GM18861 (cell line): ENCODE measurements around the gene BUD31.
"Not testable (repeated sequence)": the region's sequence is repeated elsewhere in the genome, so short reads cannot be mapped to it uniquely, and the experiment has no call there.

Source experiments
- ATAC-seq: cut with Tn5 transposase; IDR thresholded peaks from one replicate; pipeline ENCODE4 v1.9.1; 2021; ENCODE audit not compliant: unreplicated experiment

BUD31 gene

DNA sequence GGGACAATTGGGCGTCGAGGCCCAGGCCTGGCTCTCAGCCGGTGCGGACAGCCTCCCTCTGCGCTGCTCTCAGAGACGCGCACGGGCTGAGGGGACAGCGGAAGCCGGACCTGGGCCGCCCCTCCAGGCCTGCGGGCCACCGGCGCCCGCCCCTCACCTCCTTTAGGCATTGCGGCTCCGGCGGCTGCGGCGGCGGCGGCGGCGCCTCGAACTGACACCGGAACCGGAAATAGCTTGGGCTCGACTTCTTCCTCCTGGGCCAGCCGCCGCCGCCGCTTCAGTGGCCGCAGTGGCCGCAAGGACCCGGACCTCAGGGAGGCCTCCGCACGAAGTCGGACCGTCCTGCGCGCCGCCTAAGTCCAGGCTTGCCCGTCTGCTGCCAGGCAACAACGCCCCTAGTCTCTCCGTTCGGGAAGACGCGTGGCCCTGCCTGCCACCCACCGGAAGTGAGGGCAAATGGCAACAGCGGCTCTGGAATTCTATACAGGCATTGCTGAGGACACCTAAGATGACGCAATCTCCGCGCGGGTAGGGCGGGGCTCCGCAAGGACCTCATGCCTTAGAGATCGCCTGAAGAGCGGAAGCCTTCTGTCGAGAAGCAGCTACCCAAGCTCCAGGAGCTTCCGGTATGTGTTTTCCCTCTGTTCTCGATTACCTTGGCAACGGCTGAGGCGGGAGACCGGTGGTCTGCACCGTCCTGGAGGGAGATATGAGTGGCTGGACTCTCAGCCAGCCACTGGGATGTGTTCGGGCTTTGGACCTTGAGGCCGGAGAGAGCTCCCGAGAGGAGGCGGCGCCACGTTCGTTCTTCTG is at the start of gene BUD31, which contains the start of gene PDAP1:
Gene BUD31 (plus strand): TSS at position 591 of the 813 bp plus-strand sequence. CDS start 2,124 bp downstream, outside the sequence.
Gene PDAP1 (minus strand): TSS at position 219 of the 813 bp plus-strand sequence. CDS start 49 bp downstream, at position 170.
- peak; percentile 75 for ATAC-seq

DNA sequence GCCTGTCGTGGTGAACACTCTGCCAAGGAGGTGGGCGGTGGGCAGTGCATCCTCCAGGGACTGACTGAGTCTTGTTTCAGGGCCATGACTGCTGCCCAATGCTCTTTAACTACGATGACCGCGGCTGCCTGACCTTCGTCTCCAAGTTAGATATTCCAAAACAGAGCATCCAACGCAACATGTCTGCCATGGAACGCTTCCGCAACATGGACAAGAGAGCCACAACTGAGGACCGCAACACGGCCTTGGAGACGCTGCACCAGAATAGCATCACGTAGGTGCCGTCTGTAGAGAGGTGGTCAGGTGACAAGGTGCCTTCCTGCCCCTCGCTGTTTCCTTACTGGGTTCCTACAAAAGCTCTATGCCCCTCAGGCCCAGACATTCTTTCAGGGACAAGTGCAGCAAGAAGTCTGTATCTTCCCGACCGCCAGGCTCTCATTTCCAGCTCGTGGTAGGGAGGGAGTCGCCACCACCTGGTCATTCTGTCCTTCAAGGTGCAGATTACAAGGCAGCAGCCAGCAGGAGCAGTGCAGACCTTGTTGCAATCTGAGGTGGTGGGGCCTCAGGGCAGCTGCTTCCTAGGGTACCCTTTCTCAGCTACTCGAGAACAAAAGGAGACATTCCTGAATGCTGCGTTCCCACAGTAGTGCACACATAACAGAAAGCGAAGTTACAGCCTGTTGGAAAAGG is 49.2 kb upstream of the BUD31 start:
- ATAC-seq, result no peak

DNA sequence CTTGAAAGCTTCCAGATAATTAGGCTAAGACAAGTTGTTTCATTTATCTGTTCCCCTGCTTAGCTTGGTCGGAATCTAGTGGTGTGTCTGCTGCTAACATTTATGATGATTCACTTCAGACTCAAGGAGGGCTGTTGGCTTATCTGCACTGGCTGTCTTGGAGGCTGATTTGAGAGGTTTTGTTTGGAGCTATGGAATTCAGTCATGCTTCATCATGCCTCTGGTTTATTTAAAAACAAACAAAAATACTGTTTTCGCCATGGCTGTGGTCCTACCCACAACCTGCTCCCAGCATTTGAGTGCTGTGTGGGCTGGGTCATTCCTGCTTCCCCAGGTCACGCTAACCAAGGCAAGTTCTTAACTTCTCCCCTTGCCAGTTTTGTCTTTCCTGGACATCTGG is 46.0 kb upstream of the BUD31 start:
- ATAC-seq, result no peak

DNA sequence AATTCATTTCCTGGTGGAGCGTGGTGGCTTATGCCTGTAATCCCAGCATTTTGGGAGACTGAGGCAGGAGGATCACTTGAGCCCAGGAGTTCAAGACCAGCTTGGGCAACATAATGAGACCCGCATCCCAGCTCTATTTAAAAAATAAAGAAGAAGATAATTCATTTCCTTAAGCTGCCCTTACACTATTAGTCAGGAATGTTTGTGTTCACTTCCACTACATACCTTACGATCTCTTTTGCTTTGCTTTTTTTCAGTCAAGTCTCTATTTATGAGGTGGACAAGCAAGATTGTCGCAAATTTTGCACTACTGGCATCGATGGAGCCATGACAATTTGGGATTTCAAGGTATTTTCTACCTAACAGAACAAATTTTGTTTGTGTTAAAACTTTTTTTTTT is 45.5 kb upstream of the BUD31 start:
- ATAC-seq, result no peak

DNA sequence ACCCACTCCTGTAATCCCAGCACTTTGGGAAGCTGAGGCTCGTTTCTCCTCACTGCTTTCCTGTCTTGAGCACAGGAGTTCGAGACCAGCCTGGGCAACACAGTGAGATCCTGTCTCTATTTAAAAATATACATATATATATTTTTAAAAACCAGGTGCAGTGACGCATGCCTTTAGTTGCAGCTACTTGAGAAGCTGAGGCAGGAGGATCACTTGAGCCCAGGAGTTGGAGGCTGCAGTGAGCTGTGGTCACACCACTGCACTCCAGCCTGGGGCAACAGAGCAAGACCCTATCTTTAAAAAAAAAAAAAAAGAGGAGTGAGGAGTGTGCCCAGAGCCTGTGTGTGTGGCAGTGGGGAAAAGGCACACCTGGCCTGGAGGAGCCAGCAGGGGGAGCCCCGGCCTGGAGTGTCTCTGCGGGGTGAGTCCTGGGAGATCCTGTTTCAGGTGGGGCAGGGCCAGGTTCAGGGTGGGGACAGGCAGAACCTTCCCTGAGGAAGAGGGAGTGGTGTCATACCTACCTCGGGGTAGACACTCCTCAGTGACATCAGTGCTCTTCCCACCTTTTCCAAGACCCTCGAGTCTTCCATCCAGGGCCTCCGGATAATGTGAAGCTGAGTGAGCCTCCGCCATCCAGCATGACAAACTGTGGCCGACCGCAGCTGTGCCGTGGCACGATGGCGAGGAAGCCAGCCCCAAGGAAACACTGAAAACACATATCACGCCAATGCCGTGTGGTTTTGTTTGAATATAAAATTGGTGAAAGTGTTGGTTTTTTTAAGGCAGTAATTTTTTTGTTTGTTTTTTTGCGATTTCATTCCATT is 43.2 kb upstream of the BUD31 start:
- ATAC-seq, result no peak

DNA sequence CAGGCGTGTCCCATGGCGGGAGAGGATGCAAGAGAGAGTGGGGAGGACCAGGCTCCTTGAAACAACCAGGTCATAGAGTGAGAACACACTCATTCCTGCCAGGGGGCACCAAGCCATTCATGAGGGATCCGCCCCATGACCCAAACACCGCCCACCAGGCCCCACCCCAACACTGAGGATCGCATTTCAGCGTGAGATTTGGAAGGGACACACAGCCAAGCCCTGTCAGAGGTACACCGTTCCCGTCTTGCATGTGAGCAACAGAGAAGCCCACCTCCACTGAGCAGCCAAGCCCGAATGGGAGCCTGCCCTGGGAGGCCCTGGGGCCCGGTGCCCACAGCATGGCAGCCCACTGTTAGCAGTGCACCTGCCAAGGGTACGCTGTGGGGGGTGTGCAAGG is 42.1 kb upstream of the BUD31 start:
- ATAC-seq, result no peak

DNA sequence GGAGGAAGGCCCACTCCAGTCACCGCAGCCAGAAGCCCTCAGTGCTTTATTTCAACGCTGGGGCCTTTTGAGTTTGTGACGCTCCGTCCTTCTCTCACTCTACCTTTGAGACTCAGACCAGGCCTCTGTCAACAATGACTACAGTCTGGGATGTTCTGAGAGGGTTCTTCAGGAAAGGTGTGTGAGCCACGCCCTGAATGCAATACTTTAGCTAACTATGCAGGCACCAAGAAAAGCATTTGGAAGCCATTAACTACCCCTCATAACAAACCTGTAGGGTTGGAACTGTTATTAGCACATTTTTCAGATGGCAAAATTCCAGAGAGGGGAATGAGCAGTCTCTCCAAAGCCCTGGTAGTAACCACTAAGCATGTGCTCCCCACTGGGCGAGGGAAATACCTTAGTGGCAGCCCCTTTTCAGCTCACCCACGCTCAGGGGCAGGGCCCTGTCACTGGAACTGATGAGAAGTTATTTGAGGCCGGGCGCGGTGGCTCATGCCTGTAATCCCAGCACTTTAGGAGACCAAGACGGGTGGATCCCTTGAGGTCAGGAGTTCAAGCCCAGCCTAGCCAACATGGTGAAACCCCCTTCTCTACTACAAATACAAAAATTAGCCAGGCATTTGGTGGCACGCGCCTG is 39.9 kb upstream of the BUD31 start:
- no peak for ATAC-seq

DNA sequence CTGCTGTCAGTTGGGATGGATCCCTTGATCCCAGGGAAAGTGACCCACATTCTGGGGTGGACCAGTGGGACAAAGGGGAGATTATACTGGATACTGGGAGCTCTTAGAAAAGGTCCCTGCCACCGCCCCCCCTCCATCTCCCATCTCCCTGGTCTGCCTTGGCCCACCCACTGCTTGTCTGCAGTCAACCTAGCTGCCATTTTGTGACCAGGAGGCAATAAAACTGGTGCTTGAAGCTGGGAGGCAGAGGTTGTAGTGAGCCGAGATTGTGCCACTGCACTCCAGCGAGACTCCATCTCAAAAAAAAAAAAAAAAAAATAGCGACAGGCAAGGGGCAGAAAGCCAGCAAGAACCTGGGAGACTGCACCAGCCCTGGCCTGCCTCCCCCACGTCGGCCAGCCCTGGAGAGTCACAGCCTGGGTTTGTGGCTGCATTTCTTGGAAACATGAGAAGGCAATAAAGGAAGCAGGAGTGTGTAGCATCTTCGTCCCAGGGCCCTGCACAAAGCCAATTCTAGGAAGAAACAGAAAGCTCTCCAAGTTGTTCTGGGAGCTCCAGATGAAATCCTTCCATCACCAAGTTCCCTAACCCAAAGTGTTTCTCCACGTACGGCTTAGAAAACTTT is 38.9 kb upstream of the BUD31 start:
- ATAC-seq, result no peak

DNA sequence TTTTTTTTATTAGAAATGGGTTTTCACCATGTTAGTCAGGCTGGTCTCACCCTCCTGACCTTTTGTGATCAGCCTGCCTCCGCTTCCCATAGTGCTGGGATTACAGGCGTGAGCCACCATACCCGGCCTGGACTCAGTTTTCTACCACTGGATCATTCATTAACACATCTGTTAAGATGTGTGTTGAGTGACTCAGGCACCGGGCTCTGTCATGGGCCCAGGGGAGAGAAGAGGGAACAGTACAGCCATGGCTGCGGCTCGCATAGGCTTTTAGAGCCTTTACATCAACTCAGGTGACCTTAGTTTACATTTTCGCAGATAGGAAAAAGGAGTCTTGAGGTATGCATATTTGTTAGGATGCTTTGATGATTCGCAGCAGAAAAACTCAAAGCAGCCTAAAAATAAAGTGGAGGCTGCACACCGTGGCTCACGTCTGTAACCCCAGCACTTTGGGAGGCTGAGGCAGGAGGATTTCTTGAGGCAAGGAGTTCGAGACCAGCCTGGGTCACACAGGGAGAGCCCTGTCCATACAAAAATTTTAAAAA is 37.3 kb upstream of the BUD31 start:
- ATAC-seq, result no peak

DNA sequence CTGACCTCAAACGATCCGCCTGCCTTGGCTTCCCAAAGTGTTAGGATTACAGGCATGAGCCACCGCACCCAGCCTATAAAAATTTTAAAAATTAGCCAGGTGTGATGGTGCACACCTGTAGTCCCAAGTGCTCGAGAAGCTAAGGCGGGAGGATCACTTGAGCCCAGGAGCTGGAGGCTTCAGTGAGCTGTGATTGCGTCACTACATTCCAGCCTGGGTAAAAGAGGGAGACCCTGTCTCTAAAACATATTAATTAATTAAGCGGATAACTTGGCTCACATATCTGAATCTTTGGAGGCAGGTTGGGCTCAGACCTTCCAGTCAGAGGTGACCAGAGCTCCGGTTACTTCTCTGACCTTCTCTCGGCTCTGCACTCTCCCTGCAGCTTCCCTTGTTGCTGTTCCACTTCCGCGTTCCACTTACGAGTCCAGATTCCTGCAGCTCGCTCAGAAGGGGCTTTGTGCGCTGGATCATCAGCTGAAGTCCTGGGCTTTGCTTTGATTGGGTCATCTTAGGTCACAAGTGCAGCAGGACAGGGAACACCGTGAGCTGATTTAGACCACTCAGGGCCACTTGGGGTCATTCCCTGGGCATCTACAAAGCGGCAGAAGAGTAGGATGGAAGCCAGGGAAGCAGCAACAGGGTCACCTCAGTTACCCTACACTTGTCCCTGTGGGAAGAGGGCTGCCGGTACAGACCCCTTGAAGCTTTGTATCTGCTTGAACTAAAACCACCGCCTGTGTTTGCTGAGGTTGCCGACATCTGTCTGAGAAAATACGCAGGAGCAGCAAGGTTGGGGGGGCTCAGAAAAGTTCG is 36.3 kb upstream of the BUD31 start:
- no peak for ATAC-seq

DNA sequence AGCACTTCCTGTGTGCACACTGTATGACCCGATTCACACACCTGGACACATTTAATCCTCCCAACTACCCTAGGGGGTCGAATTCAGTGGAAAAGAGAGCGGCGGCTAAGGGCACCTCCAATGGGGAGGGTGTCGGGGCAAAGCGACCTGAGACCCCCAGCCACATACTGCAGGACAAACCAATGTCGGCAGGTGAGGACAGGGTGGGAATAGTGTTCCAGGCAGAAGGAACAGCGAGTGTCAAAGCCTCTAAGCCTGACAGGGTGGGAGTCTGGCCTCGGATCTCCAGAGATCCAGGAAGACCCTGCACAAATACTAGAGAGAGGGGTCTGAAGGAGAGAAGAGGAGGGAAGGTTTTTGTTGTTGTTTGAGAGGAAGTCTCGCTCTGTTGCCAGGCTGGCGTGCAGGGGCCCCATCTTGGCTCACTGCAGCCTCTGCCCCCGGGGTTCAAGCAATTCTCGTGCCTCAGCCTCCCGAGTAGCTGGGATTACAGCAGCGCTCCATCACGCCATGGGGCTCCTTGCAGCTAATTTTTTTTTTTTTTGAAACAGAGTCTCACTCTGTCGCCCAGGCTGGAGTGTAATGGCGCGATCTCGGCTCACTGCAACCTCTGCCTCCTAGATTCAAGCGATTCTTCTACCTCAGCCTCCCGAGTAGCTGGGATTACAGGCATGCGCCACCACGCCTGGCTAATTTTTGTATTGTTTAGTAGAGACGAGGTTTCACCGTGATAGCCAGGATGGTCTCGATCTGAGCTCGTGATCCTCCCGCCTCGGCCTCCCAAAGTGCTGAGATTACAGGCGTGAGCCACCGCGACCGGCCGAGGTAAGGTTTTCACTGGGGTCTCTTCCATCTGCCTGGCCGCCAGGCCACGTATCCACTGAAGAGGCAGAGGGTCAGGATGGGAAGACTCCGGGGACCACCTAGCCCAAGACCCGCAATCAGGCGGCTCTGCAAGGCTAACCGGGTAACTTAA is 35.4 kb upstream of the BUD31 start:
- ATAC-seq, result no peak

DNA sequence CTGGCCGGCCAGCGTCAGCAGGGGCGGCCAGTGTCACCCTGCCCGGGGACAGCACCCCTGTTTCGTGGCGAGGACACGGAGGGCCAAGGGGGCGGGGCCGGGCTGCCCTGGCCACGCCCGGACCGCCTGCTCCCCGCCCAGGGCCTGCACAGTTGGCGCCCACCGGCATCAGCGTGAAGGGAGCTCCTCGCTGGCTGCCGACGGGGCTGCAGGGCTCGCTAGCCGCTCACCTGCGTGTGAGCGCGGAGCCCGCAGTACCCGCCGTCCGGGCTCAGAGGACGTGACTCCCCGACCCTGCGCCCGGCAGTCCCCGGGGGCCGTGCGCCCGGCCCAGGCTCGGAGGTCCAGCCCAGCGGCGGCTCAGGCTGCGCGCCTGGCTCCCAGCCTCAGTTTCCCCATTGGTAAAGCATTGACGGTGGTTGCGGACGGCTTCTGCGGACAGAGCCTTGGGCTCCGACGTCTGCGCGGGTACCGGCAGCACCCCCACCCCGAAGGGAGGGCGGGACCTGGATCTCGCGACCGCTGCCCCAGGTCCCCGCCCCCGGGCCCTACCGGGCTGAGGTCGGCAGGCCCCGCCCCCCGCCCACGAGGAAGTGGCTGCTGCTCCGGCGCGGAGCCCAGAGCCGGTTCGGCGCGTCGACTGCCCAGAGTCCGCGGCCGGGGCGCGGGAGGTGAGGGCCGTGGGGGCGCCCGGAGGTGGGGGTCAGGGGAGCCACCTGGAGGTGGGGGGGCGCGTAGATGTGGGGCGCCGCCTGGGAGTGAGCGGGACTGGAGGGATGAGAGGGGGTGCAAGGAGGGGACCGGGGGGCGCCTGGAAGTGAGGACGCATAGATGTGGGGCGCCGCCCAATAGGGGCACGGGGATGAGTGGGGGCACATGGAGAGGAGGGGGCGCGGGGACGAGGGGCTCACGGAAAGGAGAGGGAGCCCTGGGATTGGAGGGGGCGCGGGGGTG is 34.4 kb upstream of the BUD31 start, which contains the start of gene ARPC1B:
Gene ARPC1B (plus strand): TSS at position 620 of the 954 bp plus-strand sequence. CDS start 10,985 bp downstream, outside the sequence.
- ATAC-seq, result peak; percentile 38

DNA sequence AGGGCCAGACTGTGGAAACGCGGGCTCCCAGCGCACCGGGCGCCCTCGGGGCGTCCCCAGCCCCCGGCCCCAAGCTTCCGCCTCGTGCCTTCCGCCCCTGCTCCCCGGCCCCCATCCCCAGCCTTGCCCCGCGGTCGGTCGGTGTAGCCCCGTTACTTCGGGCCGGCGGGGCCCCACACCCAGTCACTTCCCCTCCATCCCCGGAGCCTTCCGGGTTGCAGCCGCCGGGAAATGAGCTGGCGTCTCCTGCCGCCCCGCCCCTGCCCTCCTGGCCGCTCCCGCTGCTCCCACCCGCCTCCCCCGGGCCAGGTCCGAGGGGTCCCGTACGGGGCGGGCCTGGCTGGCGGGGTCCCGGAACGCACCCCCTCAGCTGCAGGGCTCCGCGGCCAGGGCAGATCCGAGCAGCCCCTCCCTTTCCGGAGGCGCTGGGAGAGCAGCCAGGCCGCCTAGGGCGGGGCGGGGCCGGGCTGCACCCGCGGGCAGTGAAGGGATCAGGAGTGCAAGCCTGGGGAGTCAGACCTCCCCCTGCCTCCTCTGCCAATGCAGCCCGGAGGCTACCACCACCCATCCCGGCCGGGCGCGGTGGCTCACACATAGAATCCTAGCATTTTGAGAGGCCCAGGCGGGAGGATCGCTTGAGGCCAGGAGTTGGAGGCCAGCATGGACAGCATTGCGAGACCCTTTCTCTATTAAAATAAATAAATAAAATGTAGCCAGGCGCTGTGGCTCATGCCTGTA is 33.5 kb upstream of the BUD31 start:
- ATAC-seq, result peak; percentile 35

DNA sequence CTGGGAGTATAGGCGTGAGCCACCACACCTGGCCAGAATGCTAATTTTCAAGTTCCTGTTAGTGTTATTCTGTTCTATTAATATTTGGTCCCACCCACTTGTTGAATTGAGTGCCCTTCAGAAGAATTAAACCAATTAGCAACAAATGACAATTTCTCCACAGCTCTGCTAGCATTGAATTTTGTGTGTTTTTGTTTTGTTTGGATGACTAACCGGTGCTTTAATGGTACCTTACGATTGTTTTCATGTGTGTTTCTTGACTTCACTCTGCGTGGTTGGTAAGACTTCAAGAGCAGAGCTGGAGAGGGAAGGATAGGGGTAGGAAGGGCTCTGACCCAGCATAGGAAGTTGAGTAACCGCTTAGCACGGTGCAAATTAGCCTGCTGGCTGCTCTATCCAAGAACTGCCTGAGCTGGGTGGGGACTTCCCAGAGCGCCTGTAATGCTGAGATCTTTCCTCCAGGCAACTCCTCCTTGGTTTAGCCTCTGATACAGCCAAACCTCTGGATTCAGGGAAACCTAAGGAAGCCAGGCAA is 29.7 kb upstream of the BUD31 start:
- no peak for ATAC-seq

DNA sequence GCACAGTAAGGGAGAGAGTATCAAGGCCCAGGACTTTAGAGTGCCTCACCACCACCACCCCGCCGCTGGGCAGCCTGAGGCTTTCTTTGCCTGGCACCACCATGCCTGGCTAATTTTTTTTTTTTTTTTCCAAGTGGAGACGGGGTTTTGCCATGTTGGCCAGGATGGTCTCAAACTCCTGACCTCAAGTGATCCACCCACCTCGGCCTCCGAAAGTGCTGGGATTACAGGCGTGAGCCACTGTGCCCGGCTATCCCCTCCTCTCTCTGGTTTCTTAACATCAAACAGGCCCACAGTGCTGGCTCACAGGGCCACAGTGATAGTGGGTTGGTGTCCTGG is 29.1 kb upstream of the BUD31 start:
- not testable (repeated sequence) for ATAC-seq
